ENCODE measurements around the gene AP5S1. TPM values are rescaled to one million over a fixed set of nuclear protein-coding genes. Genes with fewer than 3 reads are reported as not detected.

Gene AP5S1
- total and polyA plus RNA-seq, 2 of the 13 experiments (the other 11 are each of a cell fraction or from before 2014, with no cell fraction given): 7.9 to 23.2 TPM

DNA sequence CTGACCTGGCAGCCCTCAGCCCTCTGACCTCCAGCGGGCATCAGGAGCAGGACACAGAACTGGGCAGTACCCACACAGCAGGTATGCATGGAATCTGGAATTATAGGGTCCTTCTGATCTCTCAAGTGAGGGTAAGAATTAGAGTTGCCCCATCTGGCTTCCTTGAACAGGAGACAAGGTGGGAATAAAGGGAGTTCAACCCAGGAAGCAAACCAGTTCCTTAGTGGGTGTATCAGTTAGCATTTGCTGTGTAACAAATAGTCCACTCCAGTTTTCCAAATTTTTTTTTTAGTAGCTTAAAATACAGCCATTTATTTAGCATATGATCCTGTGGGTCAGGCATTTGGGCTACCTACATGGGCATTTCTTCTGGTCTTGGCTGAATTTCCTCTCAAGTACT, 42.0 kb downstream of the AP5S1 start:
- ChIA-PET CTCF (ENCODE audit: low intra/inter-chr PET ratio, low total read pairs) (no interaction called here), POLR2A (no interaction called here)
- 100% methylated on average over 1 of the region's 1 CpG for WGBS (ENCODE audit: low lambda C conversion rate)
- ATAC-seq: no peak
- Histone ChIP-seq H4K20me1 (ENCODE audit: insufficient read depth, low read length) (no peaks in the 10 kb centered on the region), H2AFZ (ENCODE audit: low read length) (no peak overlapping the region), H3K36me3 (replicated peaks in 1 of 2; ENCODE audit: control insufficient read depth in 1 of 2, insufficient read depth in 2 of 2, low read length in 2 of 2) (peaks cover 65 to 73% of the 10 kb centered on the region in 2 experiments), H3K4me1 (ENCODE audit: insufficient read depth, low read length) (peaks cover 8% of the 10 kb centered on the region; the same call in 1 of the 2 replicates), H3K4me2 (ENCODE audit: low read depth, low read length) (no peak overlapping the region), H3K79me2 (ENCODE audit: insufficient read depth, low read length) (no peaks in the 10 kb centered on the region), H3K27ac (ENCODE audit: extremely low read length, insufficient read depth, low read length) (no peak overlapping the region), H3K27me3 (ENCODE audit: control insufficient read depth in 1 of 2, insufficient read depth in 2 of 2, low read length in 2 of 2) (no peaks in the 10 kb centered on the region), H3K9ac (ENCODE audit: insufficient read depth, low read depth, low read length) (no peak overlapping the region), H3K9me3 (ENCODE audit: low read length) (no peaks in the 10 kb centered on the region), H3K4me3 (replicated peaks in 1 of 3; ENCODE audit: insufficient read depth in 1 of 3, low read depth in 2 of 3, low read length in 3 of 3) (no peak overlapping the region)
- no peak for DNase-seq (ENCODE audit: low spot score)
- no peak for TF ChIP-seq SSRP1 (CRISPR knock-in tag; IDR thresholded peaks at IDR 0.05)
- no peak for TF ChIP-seq MEF2D (CRISPR knock-in tag; IDR thresholded peaks at IDR 0.05)
- TF ChIP-seq ZNF124 (CRISPR knock-in tag; IDR thresholded peaks at IDR 0.05): no peak
- TF ChIP-seq, protein P1, sequence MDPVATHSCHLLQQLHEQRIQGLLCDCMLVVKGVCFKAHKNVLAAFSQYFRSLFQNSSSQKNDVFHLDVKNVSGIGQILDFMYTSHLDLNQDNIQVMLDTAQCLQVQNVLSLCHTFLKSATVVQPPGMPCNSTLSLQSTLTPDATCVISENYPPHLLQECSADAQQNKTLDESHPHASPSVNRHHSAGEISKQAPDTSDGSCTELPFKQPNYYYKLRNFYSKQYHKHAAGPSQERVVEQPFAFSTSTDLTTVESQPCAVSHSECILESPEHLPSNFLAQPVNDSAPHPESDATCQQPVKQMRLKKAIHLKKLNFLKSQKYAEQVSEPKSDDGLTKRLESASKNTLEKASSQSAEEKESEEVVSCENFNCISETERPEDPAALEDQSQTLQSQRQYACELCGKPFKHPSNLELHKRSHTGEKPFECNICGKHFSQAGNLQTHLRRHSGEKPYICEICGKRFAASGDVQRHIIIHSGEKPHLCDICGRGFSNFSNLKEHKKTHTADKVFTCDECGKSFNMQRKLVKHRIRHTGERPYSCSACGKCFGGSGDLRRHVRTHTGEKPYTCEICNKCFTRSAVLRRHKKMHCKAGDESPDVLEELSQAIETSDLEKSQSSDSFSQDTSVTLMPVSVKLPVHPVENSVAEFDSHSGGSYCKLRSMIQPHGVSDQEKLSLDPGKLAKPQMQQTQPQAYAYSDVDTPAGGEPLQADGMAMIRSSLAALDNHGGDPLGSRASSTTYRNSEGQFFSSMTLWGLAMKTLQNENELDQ (CRISPR knock-in tag; IDR thresholded peaks at IDR 0.05; ENCODE audit: borderline replicate concordance): no peak
- TF ChIP-seq, protein P2, sequence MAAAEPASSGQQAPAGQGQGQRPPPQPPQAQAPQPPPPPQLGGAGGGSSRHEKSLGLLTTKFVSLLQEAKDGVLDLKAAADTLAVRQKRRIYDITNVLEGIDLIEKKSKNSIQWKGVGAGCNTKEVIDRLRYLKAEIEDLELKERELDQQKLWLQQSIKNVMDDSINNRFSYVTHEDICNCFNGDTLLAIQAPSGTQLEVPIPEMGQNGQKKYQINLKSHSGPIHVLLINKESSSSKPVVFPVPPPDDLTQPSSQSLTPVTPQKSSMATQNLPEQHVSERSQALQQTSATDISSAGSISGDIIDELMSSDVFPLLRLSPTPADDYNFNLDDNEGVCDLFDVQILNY (CRISPR knock-in tag; conservative IDR thresholded peaks at IDR 0.05): no peak
- TF ChIP-seq ISL2 (CRISPR knock-in tag; IDR thresholded peaks at IDR 0.05): no peak
- TF ChIP-seq, protein P3, sequence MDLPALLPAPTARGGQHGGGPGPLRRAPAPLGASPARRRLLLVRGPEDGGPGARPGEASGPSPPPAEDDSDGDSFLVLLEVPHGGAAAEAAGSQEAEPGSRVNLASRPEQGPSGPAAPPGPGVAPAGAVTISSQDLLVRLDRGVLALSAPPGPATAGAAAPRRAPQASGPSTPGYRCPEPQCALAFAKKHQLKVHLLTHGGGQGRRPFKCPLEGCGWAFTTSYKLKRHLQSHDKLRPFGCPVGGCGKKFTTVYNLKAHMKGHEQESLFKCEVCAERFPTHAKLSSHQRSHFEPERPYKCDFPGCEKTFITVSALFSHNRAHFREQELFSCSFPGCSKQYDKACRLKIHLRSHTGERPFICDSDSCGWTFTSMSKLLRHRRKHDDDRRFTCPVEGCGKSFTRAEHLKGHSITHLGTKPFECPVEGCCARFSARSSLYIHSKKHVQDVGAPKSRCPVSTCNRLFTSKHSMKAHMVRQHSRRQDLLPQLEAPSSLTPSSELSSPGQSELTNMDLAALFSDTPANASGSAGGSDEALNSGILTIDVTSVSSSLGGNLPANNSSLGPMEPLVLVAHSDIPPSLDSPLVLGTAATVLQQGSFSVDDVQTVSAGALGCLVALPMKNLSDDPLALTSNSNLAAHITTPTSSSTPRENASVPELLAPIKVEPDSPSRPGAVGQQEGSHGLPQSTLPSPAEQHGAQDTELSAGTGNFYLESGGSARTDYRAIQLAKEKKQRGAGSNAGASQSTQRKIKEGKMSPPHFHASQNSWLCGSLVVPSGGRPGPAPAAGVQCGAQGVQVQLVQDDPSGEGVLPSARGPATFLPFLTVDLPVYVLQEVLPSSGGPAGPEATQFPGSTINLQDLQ (CRISPR knock-in tag; IDR thresholded peaks at IDR 0.05): no peak
- 0 out of 2 replicates have a peak, but pooled peaks have one; percentile 36 for TF ChIP-seq HOXA9 (CRISPR knock-in tag; IDR thresholded peaks at IDR 0.05; ENCODE audit: borderline replicate concordance)
- peak; percentile 78; the same call in 1 of the 2 replicates for TF ChIP-seq CHD4 (IDR thresholded peaks at IDR 0.05; ENCODE audit: borderline replicate concordance, low read length)
- no peak for TF ChIP-seq SRY (CRISPR knock-in tag; IDR thresholded peaks at IDR 0.05)
- TF ChIP-seq RBAK (CRISPR knock-in tag; IDR thresholded peaks at IDR 0.05): peak; percentile 96
- TF ChIP-seq, protein P4, sequence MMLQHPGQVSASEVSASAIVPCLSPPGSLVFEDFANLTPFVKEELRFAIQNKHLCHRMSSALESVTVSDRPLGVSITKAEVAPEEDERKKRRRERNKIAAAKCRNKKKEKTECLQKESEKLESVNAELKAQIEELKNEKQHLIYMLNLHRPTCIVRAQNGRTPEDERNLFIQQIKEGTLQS (CRISPR knock-in tag; IDR thresholded peaks at IDR 0.05): no peak
- TF ChIP-seq, protein P5, sequence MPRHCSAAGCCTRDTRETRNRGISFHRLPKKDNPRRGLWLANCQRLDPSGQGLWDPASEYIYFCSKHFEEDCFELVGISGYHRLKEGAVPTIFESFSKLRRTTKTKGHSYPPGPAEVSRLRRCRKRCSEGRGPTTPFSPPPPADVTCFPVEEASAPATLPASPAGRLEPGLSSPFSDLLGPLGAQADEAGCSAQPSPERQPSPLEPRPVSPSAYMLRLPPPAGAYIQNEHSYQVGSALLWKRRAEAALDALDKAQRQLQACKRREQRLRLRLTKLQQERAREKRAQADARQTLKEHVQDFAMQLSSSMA (CRISPR knock-in tag; IDR thresholded peaks at IDR 0.05): no peak
- TF ChIP-seq ZNF12 (CRISPR knock-in tag; IDR thresholded peaks at IDR 0.05): peak; percentile 73; the same call in 1 of the 2 replicates
- TF ChIP-seq, protein P6, sequence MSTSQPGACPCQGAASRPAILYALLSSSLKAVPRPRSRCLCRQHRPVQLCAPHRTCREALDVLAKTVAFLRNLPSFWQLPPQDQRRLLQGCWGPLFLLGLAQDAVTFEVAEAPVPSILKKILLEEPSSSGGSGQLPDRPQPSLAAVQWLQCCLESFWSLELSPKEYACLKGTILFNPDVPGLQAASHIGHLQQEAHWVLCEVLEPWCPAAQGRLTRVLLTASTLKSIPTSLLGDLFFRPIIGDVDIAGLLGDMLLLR (CRISPR knock-in tag; IDR thresholded peaks at IDR 0.05): no peak
- TF ChIP-seq PHB2 (IDR thresholded peaks at IDR 0.05; ENCODE audit: partially characterized antibody): no peak
- TF ChIP-seq ZNF225 (CRISPR knock-in tag; IDR thresholded peaks at IDR 0.05): no peak
- no peak for TF ChIP-seq EED (CRISPR knock-in tag; IDR thresholded peaks at IDR 0.05)
- TF ChIP-seq SUZ12 (IDR thresholded peaks at IDR 0.05; ENCODE audit: low read depth, low read length): no peak
- in situ Hi-C loops (cut with HindIII; ENCODE audit: extremely low pct_ligation_motif_present, low pct_unique_long_range_greater_than_20kb) (no loop called here), intact Hi-C loops (cut with micrococcal nuclease; ENCODE audit: unreplicated experiment) (no loop called here)
- no peak for FAIRE-seq
- no TSS peak for BruUV-seq (replicated peaks)

Measured in HepG2 (cell line).